ENCODE measurements around the gene S100P. TPM values are rescaled to one million over a fixed set of nuclear protein-coding genes. Genes with fewer than 3 reads are reported as not detected.

S100P gene
- total and polyA plus RNA-seq, 2 experiments from 2014 or later: not detected

- no peaks in the 10 kb centered on the region for H3K27me3 ChIP-seq
- H3K9me3 ChIP-seq (ENCODE audit: low read depth): no peaks in the 10 kb centered on the region
- H3K4me1 ChIP-seq (ENCODE audit: low read depth): no peaks in the 10 kb centered on the region
- H3K27ac ChIP-seq: no peak overlapping the region
- no peak for DNase-seq (ENCODE audit: low read depth in 1 of 2, low spot score in 1 of 2)
- TF ChIP-seq, protein P1, sequence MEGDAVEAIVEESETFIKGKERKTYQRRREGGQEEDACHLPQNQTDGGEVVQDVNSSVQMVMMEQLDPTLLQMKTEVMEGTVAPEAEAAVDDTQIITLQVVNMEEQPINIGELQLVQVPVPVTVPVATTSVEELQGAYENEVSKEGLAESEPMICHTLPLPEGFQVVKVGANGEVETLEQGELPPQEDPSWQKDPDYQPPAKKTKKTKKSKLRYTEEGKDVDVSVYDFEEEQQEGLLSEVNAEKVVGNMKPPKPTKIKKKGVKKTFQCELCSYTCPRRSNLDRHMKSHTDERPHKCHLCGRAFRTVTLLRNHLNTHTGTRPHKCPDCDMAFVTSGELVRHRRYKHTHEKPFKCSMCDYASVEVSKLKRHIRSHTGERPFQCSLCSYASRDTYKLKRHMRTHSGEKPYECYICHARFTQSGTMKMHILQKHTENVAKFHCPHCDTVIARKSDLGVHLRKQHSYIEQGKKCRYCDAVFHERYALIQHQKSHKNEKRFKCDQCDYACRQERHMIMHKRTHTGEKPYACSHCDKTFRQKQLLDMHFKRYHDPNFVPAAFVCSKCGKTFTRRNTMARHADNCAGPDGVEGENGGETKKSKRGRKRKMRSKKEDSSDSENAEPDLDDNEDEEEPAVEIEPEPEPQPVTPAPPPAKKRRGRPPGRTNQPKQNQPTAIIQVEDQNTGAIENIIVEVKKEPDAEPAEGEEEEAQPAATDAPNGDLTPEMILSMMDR (IDR thresholded peaks at IDR 0.05; ENCODE audit: low read depth, low read length): no peak
- H3K36me3 ChIP-seq: no peaks in the 10 kb centered on the region
- H3K4me3 ChIP-seq: no peak overlapping the region
These were observed 39.9 kb downstream of the S100P start for GRCh38 chr4:6733358-6734164.

- Histone ChIP-seq H3K4me1 (ENCODE audit: low read depth) (no peaks in the 10 kb centered on the region), H3K9me3 (ENCODE audit: low read depth) (no peaks in the 10 kb centered on the region), H3K4me3 (no peak overlapping the region), H3K27me3 (no peaks in the 10 kb centered on the region), H3K36me3 (no peaks in the 10 kb centered on the region), H3K27ac (no peak overlapping the region)
- DNase-seq (ENCODE audit: low read depth in 1 of 2, low spot score in 1 of 2): no peak
- TF ChIP-seq, protein P1 (IDR thresholded peaks at IDR 0.05; ENCODE audit: low read depth, low read length): no peak
These were observed 40.6 kb downstream of the S100P start for GRCh38 chr4:6734165-6734786.

- H3K27ac ChIP-seq: no peak overlapping the region
These were observed 46.2 kb downstream of the S100P start for GRCh38 chr4:6739920-6740319.

DNA sequence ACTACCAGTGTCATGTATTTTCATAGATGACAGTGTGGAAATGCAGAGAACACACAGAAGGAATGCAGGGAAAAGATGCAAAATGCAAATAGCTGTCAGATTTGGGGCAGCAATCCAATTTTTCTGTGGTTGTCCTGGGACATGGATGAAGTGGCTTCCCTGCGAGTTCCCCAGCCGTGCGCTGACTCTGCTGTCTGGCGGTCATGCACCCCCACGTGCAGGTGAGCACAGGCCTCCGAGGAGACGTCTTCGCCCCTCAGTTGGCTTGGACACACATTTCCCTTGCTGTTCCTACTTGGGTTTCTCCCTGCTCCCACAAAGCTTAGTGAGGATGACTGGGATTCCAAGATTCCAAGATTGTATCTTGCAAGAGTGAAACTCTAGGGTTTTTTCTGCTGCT is 46.7 kb downstream of the S100P start:
- no peak overlapping the region for H3K4me3 ChIP-seq
- no peaks in the 10 kb centered on the region for H3K4me1 ChIP-seq (ENCODE audit: low read depth)
- no peak for DNase-seq (ENCODE audit: low read depth in 1 of 2, low spot score in 1 of 2)
- H3K27me3 ChIP-seq: no peaks in the 10 kb centered on the region
- H3K36me3 ChIP-seq: no peaks in the 10 kb centered on the region
- H3K9me3 ChIP-seq (ENCODE audit: low read depth): no peaks in the 10 kb centered on the region
- TF ChIP-seq, protein P1 (IDR thresholded peaks at IDR 0.05; ENCODE audit: low read depth, low read length): no peak
- no peak overlapping the region for H3K27ac ChIP-seq

More at GRCh38 chr4:6739920-6740319, 46.2 kb downstream of the S100P start:
- no peaks in the 10 kb centered on the region for H3K4me1 ChIP-seq (ENCODE audit: low read depth)
- no peaks in the 10 kb centered on the region for H3K27me3 ChIP-seq
- no peaks in the 10 kb centered on the region for H3K9me3 ChIP-seq (ENCODE audit: low read depth)
- no peaks in the 10 kb centered on the region for H3K36me3 ChIP-seq
- TF ChIP-seq, protein P1 (IDR thresholded peaks at IDR 0.05; ENCODE audit: low read depth, low read length): no peak
- H3K4me3 ChIP-seq: no peak overlapping the region
- DNase-seq (ENCODE audit: low read depth in 1 of 2, low spot score in 1 of 2): no peak

GRCh38 chr4:6742507-6742906 is 48.8 kb downstream of the S100P start:
- Histone ChIP-seq H3K4me3 (no peak overlapping the region), H3K4me1 (ENCODE audit: low read depth) (no peaks in the 10 kb centered on the region), H3K9me3 (ENCODE audit: low read depth) (no peaks in the 10 kb centered on the region), H3K27ac (no peak overlapping the region), H3K27me3 (no peaks in the 10 kb centered on the region), H3K36me3 (no peaks in the 10 kb centered on the region)
- TF ChIP-seq, protein P1 (IDR thresholded peaks at IDR 0.05; ENCODE audit: low read depth, low read length): no peak
- no peak for DNase-seq (ENCODE audit: low read depth in 1 of 2, low spot score in 1 of 2)

Data from cardiac muscle cell (in vitro differentiated cells and primary cell).